Fibroblast of villous mesenchyme (primary cell): ENCODE measurements around the gene SLX4IP. TPM values are rescaled to one million over a fixed set of nuclear protein-coding genes. Genes with fewer than 3 reads are reported as not detected.

ENCODE experiments used
- DNase-seq: peaks from one replicate; pipeline ENCODE4 v3.0.0-alpha.2; 2010; ENCODE audit warnings: low read depth
- H3K4me3 ChIP-seq: 2 replicates; pipeline ENCODE4 v1.5.1; 2011; ENCODE audit warnings: low read depth, mild to moderate bottlenecking, low read length
- total RNA-seq: library from RNA; depleted of rRNA; stranded (reverse); fragments of >200 nt; gene quantifications from 2 replicates; pipeline ENCODE4 v1.2.3, GENCODE V29; 2012
- TF ChIP-seq, protein P1 (sequence below): IDR thresholded peaks from 2 replicates; pipeline ENCODE4 v1.5.1; 2012; ENCODE audit warnings: low read depth, mild to moderate bottlenecking, low read length; ENCODE audit not compliant: insufficient read depth

Gene SLX4IP
- total RNA-seq, 1 donor = 5.6 TPM

- DNase-seq = no peak
- TF ChIP-seq, protein P1, sequence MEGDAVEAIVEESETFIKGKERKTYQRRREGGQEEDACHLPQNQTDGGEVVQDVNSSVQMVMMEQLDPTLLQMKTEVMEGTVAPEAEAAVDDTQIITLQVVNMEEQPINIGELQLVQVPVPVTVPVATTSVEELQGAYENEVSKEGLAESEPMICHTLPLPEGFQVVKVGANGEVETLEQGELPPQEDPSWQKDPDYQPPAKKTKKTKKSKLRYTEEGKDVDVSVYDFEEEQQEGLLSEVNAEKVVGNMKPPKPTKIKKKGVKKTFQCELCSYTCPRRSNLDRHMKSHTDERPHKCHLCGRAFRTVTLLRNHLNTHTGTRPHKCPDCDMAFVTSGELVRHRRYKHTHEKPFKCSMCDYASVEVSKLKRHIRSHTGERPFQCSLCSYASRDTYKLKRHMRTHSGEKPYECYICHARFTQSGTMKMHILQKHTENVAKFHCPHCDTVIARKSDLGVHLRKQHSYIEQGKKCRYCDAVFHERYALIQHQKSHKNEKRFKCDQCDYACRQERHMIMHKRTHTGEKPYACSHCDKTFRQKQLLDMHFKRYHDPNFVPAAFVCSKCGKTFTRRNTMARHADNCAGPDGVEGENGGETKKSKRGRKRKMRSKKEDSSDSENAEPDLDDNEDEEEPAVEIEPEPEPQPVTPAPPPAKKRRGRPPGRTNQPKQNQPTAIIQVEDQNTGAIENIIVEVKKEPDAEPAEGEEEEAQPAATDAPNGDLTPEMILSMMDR = no peak
- no peak overlapping the region for H3K4me3 ChIP-seq
Observed at GRCh38 chr20:10474606-10475184, 39.6 kb downstream of the SLX4IP start.

GRCh38 chr20:10475225-10475624 lies 40.1 kb downstream of the SLX4IP start:
- TF ChIP-seq, protein P1 = no peak
- no peak for DNase-seq
- no peak overlapping the region for H3K4me3 ChIP-seq

- DNase-seq = no peak
- H3K4me3 ChIP-seq = no peak overlapping the region
- TF ChIP-seq, protein P1 = no peak
Observed at GRCh38 chr20:10476319-10476724, 41.2 kb downstream of the SLX4IP start.

- TF ChIP-seq, protein P1 = no peak
- no peak for DNase-seq
- H3K4me3 ChIP-seq = no peak overlapping the region
Observed at GRCh38 chr20:10478205-10478604, 43.1 kb downstream of the SLX4IP start.

DNA sequence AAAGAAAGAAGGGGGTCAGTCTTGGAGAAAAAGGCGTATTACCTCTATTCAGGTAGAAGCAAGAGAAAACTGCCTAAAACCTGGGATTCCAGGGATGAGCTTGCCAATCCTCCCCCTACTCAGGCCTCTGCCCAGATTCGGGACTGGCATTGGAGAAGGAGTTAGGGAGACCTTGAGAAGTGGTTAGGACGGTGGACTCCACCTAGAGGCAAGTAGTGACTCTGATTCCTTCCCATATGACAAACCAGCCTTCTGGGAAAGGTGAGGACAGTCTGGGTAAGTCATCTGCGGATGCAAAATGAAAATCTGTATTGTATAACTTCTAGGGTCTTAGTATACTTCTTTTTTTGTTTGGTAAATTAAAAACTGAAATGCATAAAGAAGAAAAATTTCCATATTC lies 43.8 kb downstream of the SLX4IP start:
- DNase-seq = no peak
- TF ChIP-seq, protein P1 = no peak
- H3K4me3 ChIP-seq = no peak overlapping the region

- TF ChIP-seq, protein P1 = no peak
- DNase-seq = no peak
Observed at GRCh38 chr20:10481676-10482075, 46.6 kb downstream of the SLX4IP start.

GRCh38 chr20:10483691-10484090 lies 48.6 kb downstream of the SLX4IP start:
- DNase-seq = no peak
- TF ChIP-seq, protein P1 = no peak
- no peak overlapping the region for H3K4me3 ChIP-seq

More at GRCh38 chr20:10481676-10482075, 46.6 kb downstream of the SLX4IP start:
- H3K4me3 ChIP-seq = no peak overlapping the region
